Heart right ventricle (tissue), 16 donors: Measurements from ENCODE around the gene DYNC1H1. TPM values are rescaled to one million over a fixed set of nuclear protein-coding genes. Genes with fewer than 3 reads are reported as not detected.

Experiments used
- ATAC-seq, 8 donors: fragments of 200-7000 bp; cut with Tn5 transposase; one replicate each; pipeline ENCODE4 v1.9.1; 2020; ENCODE audit warnings: mild to moderate bottlenecking in 8 of 8, moderate library complexity in 8 of 8, moderate number of reproducible peaks in 1 of 8
- DNase-seq, 2 donors: peaks; one replicate each; pipeline ENCODE4 v3.0.0-alpha.2; 2020
- H3K27ac ChIP-seq, 10 donors: fragments of 200-600 bp; sonication (generic) in 2 of 10; one replicate each; pipeline versions ENCODE4 v1.5.0 to v1.8.0; 2020 to 2022; ENCODE audit warnings: mild to moderate bottlenecking in 3 of 10
- H3K27me3 ChIP-seq, 7 donors: fragments of 200-600 bp; one replicate each; pipeline ENCODE4 v1.8.0; 2021 to 2022; ENCODE audit warnings: mild to moderate bottlenecking in 2 of 7
- H3K36me3 ChIP-seq, 9 donors: fragments of 200-600 bp; sonication (generic) in 1 of 9; one replicate each; pipeline versions ENCODE4 v1.5.0 to v1.8.0; 2020 to 2022; ENCODE audit warnings: mild to moderate bottlenecking in 2 of 9
- H3K4me1 ChIP-seq, 9 donors: fragments of 200-600 bp; sonication (generic) in 1 of 9; one replicate each; pipeline versions ENCODE4 v1.5.0 to v1.8.0; 2020 to 2022; ENCODE audit warnings: mild to moderate bottlenecking in 4 of 9
- H3K4me3 ChIP-seq, 10 donors: fragments of 200-600 bp; sonication (generic) in 2 of 10; one replicate each; pipeline versions ENCODE4 v1.5.0 to v1.8.0; 2020 to 2022; ENCODE audit warnings: mild to moderate bottlenecking in 7 of 10, moderate library complexity in 2 of 10
- H3K9me3 ChIP-seq, 11 donors: fragments of 200-600 bp in 10 of 11; sonication (generic) in 2 of 11; one replicate each; pipeline versions ENCODE4 v1.5.0 to v1.8.0; 2013 to 2022; ENCODE audit warnings: mild to moderate bottlenecking in 2 of 11, control low read depth in 1 of 11, moderate library complexity in 1 of 11
- WGBS, 2 donors: extraction: QIAGEN DNeasy Blood & Tissue Kit; methylation state at CpG; one replicate each; pipeline ENCODE4 v1.1.7; 2013; ENCODE audit warnings: inconsistent platforms in 1 of 2; 5-methylcytosine and 5-hydroxymethylcytosine counted together
- intact Hi-C, 10 donors: fragments of 100-400 bp; cut with DNase I; formaldehyde crosslinking; loops; one replicate each; pipeline versions ENCODE4 v1.11.1 to v1.14.2; 2022
- polyA plus RNA-seq, 2 donors: library from polyadenylated mRNA; stranded (reverse); fragments of 200-250 nt; gene quantifications; one replicate each; pipeline ENCODE4 v1.2.3, GENCODE V29; 2013
- total RNA-seq, 10 donors: library from RNA; stranded (reverse); fragmentation: NEBNext Ultra II Directional in 3 of 10; extraction: Animal tissue kit (Norgen Biotek cat#: 25700) in 3 of 10; gene quantifications; one replicate each; pipeline versions ENCODE4 v1.2.1 to v1.2.4, GENCODE V29; 2021 to 2023
- TF ChIP-seq, protein P1 (sequence below), 9 donors: fragments of 200-600 bp; sonication (generic) in 2 of 9; IDR thresholded peaks; one replicate each; pipeline versions ENCODE4 v1.5.0 to v1.8.0; 2021 to 2022; ENCODE audit warnings: antibody characterized with exemption in 9 of 9, mild to moderate bottlenecking in 5 of 9, moderate library complexity in 1 of 9
- donor health status: Arrhythmogenic right ventricular cardiomyopathy.
- donor health status: ischemic (EF 13 %, LVEDD 7.1; RV severe dilation, severe dysfunction).
- donor health status: healthy with polysubstance abuse.
- donor health status: DM: no; HTN: yes; CAD: no.
- donor health status: DM: no; HTN: no; CAD: no.
- donor health status: ischemic (EF 25% LVEDD 6.9; RV normal size, moderate dysfunction).
- donor health status: ischemic (EF 25% LVEDD 5.7; RV mildly dilated, moderate dysfunction).
- donor health status: healthy.
- donor health status: DM: yes; HTN: yes; CAD: no.
- donor health status: Ischemic cardiomyopathy.
- donor health status: ischemic (EF 35%, LVEDD 5.7; RV mildly dilated, moderate dysfunction).
- donor health status: nonischemic (EF 11% LVEDD 7.7; RV severe dilation, severe dysfunction).
- donor health status: DM: yes; HTN: yes; CAD: no.
- donor health status: PGD.
- donor health status: ischemic (EF 29% LVEDD 5.4; RV normal size, mild dysfunction).
- donor health status: nonischemic (EF 23%, LVEDD 6.1; RV moderate dilation, normal function).

DYNC1H1 gene
- total and polyA plus RNA-seq, 12 donors = 173 to 777 (median 618) TPM

DNA sequence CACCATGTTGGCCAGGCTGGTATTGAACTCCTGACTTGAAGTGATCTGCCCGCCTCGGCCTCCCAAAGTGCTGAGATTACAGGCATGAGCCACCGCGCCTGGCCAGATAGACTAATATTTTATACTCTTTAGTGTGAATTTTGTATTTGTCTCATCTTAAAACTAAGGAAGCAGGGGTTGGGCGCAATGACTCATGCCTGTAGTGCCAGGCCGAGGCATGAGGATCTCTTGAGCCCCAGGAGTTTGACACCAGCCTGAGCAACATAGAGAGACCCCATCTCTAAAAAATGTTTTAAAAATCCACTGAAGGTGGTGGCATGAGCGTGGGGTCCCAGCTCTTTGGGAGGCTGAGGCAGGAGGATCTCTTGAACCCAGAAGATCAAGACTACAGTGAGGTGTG is 9.0 kb downstream of the DYNC1H1 start:
- H3K27ac ChIP-seq = peak overlapping the region in 9 of 10 donors; percentile 9 to 86 (median 73)

DNA sequence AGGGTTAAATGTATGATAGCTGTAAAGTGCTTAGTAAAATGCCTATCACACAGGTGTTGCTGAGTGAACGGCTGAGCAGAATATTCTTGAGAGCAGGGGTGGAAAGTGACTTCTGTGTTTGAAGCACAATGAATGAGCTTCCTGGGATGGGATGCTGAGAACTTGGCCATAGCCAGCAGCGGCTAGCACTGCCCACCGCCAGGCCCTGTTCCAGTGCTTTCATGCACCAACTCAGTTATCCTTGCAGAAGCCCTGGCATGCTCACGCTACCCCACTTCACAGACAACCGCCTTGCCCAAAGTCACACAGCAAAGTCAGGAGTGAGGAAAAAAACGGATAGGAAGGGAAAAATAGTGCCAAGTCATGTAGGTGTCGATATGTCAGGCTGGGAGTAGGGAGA is 10.9 kb downstream of the DYNC1H1 start:
- H3K27me3 ChIP-seq = no peaks in the 10 kb centered on the region
- TF ChIP-seq, protein P1, sequence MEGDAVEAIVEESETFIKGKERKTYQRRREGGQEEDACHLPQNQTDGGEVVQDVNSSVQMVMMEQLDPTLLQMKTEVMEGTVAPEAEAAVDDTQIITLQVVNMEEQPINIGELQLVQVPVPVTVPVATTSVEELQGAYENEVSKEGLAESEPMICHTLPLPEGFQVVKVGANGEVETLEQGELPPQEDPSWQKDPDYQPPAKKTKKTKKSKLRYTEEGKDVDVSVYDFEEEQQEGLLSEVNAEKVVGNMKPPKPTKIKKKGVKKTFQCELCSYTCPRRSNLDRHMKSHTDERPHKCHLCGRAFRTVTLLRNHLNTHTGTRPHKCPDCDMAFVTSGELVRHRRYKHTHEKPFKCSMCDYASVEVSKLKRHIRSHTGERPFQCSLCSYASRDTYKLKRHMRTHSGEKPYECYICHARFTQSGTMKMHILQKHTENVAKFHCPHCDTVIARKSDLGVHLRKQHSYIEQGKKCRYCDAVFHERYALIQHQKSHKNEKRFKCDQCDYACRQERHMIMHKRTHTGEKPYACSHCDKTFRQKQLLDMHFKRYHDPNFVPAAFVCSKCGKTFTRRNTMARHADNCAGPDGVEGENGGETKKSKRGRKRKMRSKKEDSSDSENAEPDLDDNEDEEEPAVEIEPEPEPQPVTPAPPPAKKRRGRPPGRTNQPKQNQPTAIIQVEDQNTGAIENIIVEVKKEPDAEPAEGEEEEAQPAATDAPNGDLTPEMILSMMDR (IDR thresholded peaks at IDR 0.05) = no peak
- peak overlapping the region in 1 of 10 donors; percentile 86 for H3K27ac ChIP-seq
- peaks cover 9 to 69% (median 56%) of the 10 kb centered on the region in 9 donors for H3K4me1 ChIP-seq
- H3K9me3 ChIP-seq = no peaks in the 10 kb centered on the region
- 70 to 71% methylated on average over 7 of the region's 7 CpGs for WGBS, 2 donors
- no peak for ATAC-seq
- intact Hi-C loops = loop anchor here in 1 of 10 donors (10.0 kb wide), 1 partner anchor 1600 kb away; the partner anchor contains the start of gene WDR25
- no peak for DNase-seq
- peaks cover 0 to 65% (median 29%) of the 10 kb centered on the region in 9 donors for H3K36me3 ChIP-seq
- H3K4me3 ChIP-seq = no peak overlapping the region

More for the DNA sequence above, 9.0 kb downstream of the DYNC1H1 start:
- no peaks in the 10 kb centered on the region for H3K27me3 ChIP-seq
- TF ChIP-seq, protein P1 (IDR thresholded peaks at IDR 0.05) = no peak
- intact Hi-C loops = loop anchor here in 2 of 10 donors (5.0 to 10.0 kb wide), 2 partner anchors 114 to 1599 kb away; partner anchors contain the start of genes HSP90AA1 (in 1 of the 2) and WDR25 (in 1 of the 2)
- DNase-seq = no peak
- no peaks in the 10 kb centered on the region for H3K9me3 ChIP-seq
- H3K4me1 ChIP-seq = peaks cover 9 to 69% (median 54%) of the 10 kb centered on the region in 9 donors
- no peak overlapping the region for H3K4me3 ChIP-seq
- WGBS, 2 donors = 93 to 96% methylated on average over 7 of the region's 7 CpGs
- H3K36me3 ChIP-seq = peaks cover 0 to 63% (median 15%) of the 10 kb centered on the region in 9 donors
- no peak for ATAC-seq

DNA sequence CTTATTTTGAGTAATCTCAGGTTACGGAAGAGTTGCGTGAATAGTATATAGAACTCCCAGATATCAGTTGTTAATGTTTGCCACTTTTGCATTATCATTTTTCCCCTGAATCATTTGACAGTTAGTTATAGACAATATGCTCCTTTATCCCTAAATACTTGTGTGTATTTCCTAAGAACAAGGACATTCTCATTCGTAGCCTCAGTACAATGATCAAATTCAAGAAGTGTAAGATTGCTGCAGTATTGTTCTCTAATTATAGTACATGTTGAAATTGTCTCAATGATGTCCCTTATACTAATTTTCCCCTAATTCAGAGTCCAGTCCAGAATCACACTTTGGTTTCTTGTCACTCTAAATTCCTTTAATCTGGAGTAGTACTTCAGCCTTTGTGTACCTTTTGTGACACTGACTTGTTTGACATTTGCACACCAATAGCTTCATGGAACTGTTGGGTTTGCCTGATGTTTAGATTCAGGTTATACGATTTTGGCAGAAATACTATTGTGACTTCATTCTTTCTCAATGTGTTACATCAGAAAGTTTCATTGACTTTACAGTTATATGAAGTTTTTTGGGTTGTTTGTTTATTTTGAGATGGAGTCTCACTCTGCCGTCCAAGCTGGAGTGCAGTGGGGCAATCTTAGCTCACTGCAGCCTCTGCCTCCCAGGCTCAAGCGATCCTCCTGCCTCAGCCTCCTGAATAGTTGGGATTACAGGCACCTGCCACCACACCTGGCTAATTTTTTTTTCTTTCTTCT is 13.1 kb downstream of the DYNC1H1 start:
- TF ChIP-seq, protein P1 (IDR thresholded peaks at IDR 0.05) = no peak
- H3K4me1 ChIP-seq = peaks cover 0 to 62% (median 45%) of the 10 kb centered on the region in 9 donors

DNA sequence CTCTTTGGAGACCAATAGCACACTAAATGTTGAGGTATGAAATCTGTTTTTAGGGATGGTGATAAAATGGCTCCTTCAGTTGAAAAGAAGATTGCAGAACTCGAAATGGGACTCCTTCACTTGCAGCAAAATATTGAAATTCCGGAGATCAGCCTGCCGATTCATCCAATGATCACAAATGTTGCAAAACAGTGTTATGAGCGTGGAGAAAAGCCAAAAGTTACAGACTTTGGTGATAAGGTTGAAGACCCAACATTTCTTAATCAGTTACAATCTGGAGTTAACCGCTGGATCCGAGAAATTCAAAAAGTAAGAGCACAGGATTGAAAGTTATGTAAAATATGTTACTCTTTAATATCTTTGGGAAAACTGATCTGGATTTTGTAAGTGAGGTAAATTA is 15.3 kb downstream of the DYNC1H1 start:
- no peak for ATAC-seq
- TF ChIP-seq, protein P1 (IDR thresholded peaks at IDR 0.05) = no peak
- Histone ChIP-seq H3K27me3 (no peaks in the 10 kb centered on the region), H3K9me3 (no peaks in the 10 kb centered on the region), H3K4me1 (peaks cover 0 to 41% (median 24%) of the 10 kb centered on the region in 9 donors), H3K4me3 (no peak overlapping the region), H3K36me3 (peaks cover 0 to 100% (median 64%) of the 10 kb centered on the region in 9 donors), H3K27ac (peak overlapping the region in 5 of 10 donors; percentile 48 to 68 (median 63))
- intact Hi-C loops = loop anchor here in 1 of 10 donors (10.0 kb wide), 1 partner anchor 1605 kb away; the partner anchor contains the start of gene WDR25
- whole genome bisulfite sequencing, 2 donors = 82 to 88% methylated on average over 6 of the region's 6 CpGs
- DNase-seq = no peak

More for the DNA sequence above, 13.1 kb downstream of the DYNC1H1 start:
- H3K27me3 ChIP-seq = no peaks in the 10 kb centered on the region
- intact Hi-C loops = loop anchor here in 1 of 10 donors (10.0 kb wide), 1 partner anchor 1603 kb away; the partner anchor contains the start of gene WDR25
- DNase-seq (no peak), ATAC-seq (no peak)
- no peaks in the 10 kb centered on the region for H3K9me3 ChIP-seq
- H3K36me3 ChIP-seq = peaks cover 0 to 86% (median 49%) of the 10 kb centered on the region in 9 donors
- WGBS, 2 donors = 82 to 86% methylated on average over 6 of the region's 6 CpGs
- no peak overlapping the region for H3K27ac ChIP-seq
- no peak overlapping the region for H3K4me3 ChIP-seq
